Measurements from ENCODE around the gene U2AF2.

The U2AF2 gene

GRCh38 chr19:55658846-55659459 lies 4.1 kb downstream of the U2AF2 start:
- DNase-seq (ENCODE audit: low spot score): no peak

GRCh38 chr19:55659822-55660221 lies 5.0 kb downstream of the U2AF2 start:
- no peak for DNase-seq (ENCODE audit: low spot score)

- no peak for DNase-seq (ENCODE audit: low spot score)
Observed at GRCh38 chr19:55660404-55660803, 5.6 kb downstream of the U2AF2 start.

- DNase-seq (ENCODE audit: low spot score): no peak
Observed at GRCh38 chr19:55660991-55661390, 6.2 kb downstream of the U2AF2 start.

GRCh38 chr19:55661826-55662225 lies 7.0 kb downstream of the U2AF2 start:
- no peak for DNase-seq (ENCODE audit: low spot score)

GRCh38 chr19:55663846-55664536 lies 9.2 kb downstream of the U2AF2 start:
- DNase-seq (ENCODE audit: low spot score): no peak

- no peak for DNase-seq (ENCODE audit: low spot score)
Observed at GRCh38 chr19:55666343-55667005, 11.6 kb downstream of the U2AF2 start.

- DNase-seq (ENCODE audit: low spot score): no peak
Observed at GRCh38 chr19:55667006-55667381, 12.2 kb downstream of the U2AF2 start.

GRCh38 chr19:55667511-55667910 lies 12.7 kb downstream of the U2AF2 start:
- DNase-seq (ENCODE audit: low spot score): no peak

GRCh38 chr19:55667958-55668357 lies 13.1 kb downstream of the U2AF2 start:
- DNase-seq (ENCODE audit: low spot score): no peak

GRCh38 chr19:55668603-55669348 lies 13.9 kb downstream of the U2AF2 start:
- DNase-seq (ENCODE audit: low spot score): no peak

GRCh38 chr19:55669418-55670279 lies 14.8 kb downstream of the U2AF2 start:
- no peak for DNase-seq (ENCODE audit: low spot score)

- DNase-seq (ENCODE audit: low spot score): no peak
Observed at GRCh38 chr19:55670280-55671053, 15.6 kb downstream of the U2AF2 start.

GRCh38 chr19:55671054-55671378 lies 16.2 kb downstream of the U2AF2 start:
- DNase-seq (ENCODE audit: low spot score): no peak

- DNase-seq (ENCODE audit: low spot score): no peak
Observed at GRCh38 chr19:55672418-55672817, 17.6 kb downstream of the U2AF2 start.

- DNase-seq (ENCODE audit: low spot score): no peak
Observed at GRCh38 chr19:55673465-55673864, 18.6 kb downstream of the U2AF2 start.

GRCh38 chr19:55673889-55674288 lies 19.1 kb downstream of the U2AF2 start:
- no peak for DNase-seq (ENCODE audit: low spot score)

GRCh38 chr19:55674459-55674840 lies 19.6 kb downstream of the U2AF2 start:
- DNase-seq (ENCODE audit: low spot score): no peak

- peak; percentile 99 for DNase-seq (ENCODE audit: low spot score)
Observed at GRCh38 chr19:55674841-55675660, 20.2 kb downstream of the U2AF2 start, which contains the start of gene EPN1. TSS of gene EPN1 (plus strand) at chr19:55675226. CDS start at chr19:55678628, 3,402 bp downstream.

All from GM03348 (cell line).